Stimulated activated CD4-positive, alpha-beta T cell treated with anti-CD3 and anti-CD28 coated beads, Interleukin-4, amount 100 ng/mL, for 1 hour (primary cell): ENCODE data around the gene SLC22A4.

Experiments
- DNase-seq: peaks from one replicate; pipeline ENCODE4 v3.0.0-alpha.2; 2020

SLC22A4 gene

GRCh38 chr5:132301344-132302271, 7.4 kb downstream of the SLC22A4 start:
- DNase-seq = no peak

- no peak for DNase-seq
Measured at GRCh38 chr5:132302413-132302812, 8.2 kb downstream of the SLC22A4 start.

- DNase-seq = no peak
Measured at GRCh38 chr5:132303589-132303988, 9.4 kb downstream of the SLC22A4 start.

GRCh38 chr5:132305420-132305819, 11.2 kb downstream of the SLC22A4 start:
- DNase-seq = no peak

GRCh38 chr5:132308701-132309100, 14.5 kb downstream of the SLC22A4 start:
- DNase-seq = no peak

- DNase-seq = no peak
Measured at GRCh38 chr5:132309679-132310078, 15.5 kb downstream of the SLC22A4 start.

GRCh38 chr5:132310141-132310834, 16.1 kb downstream of the SLC22A4 start:
- no peak for DNase-seq

- no peak for DNase-seq
Measured at GRCh38 chr5:132313366-132313765, 19.2 kb downstream of the SLC22A4 start.

- DNase-seq = no peak
Measured at GRCh38 chr5:132313961-132314432, 19.8 kb downstream of the SLC22A4 start.

GRCh38 chr5:132315529-132316067, 21.4 kb downstream of the SLC22A4 start:
- no peak for DNase-seq

GRCh38 chr5:132319975-132320374, 25.8 kb downstream of the SLC22A4 start:
- DNase-seq = no peak

- DNase-seq = no peak
Measured at GRCh38 chr5:132321109-132321721, 27.0 kb downstream of the SLC22A4 start.

GRCh38 chr5:132322266-132322665, 28.1 kb downstream of the SLC22A4 start:
- no peak for DNase-seq

- DNase-seq = no peak
Measured at GRCh38 chr5:132323202-132323601, 29.0 kb downstream of the SLC22A4 start.

GRCh38 chr5:132325691-132326090, 31.5 kb downstream of the SLC22A4 start:
- no peak for DNase-seq

- no peak for DNase-seq
Measured at GRCh38 chr5:132327252-132327955, 33.2 kb downstream of the SLC22A4 start.

GRCh38 chr5:132334812-132335211, 40.6 kb downstream of the SLC22A4 start:
- no peak for DNase-seq

GRCh38 chr5:132335402-132335801, 41.2 kb downstream of the SLC22A4 start:
- no peak for DNase-seq

- no peak for DNase-seq
Measured at GRCh38 chr5:132339502-132339901, 45.3 kb downstream of the SLC22A4 start.

GRCh38 chr5:132342291-132343180, 48.3 kb downstream of the SLC22A4 start:
- no peak for DNase-seq

GRCh38 chr5:132344775-132345514, 50.8 kb downstream of the SLC22A4 start:
- DNase-seq = no peak
